Activated CD8-positive, alpha-beta memory T cell treated with anti-CD3 and anti-CD28 coated beads, Interleukin-2, amount 50 U/mL, for 1 hour (primary cell): Measurements from ENCODE around the gene PIPOX.

Experiments used
- DNase-seq: peaks from one replicate; pipeline ENCODE4 v3.0.0-alpha.2; 2020; ENCODE audit errors: extremely low read depth

PIPOX gene, protein sequence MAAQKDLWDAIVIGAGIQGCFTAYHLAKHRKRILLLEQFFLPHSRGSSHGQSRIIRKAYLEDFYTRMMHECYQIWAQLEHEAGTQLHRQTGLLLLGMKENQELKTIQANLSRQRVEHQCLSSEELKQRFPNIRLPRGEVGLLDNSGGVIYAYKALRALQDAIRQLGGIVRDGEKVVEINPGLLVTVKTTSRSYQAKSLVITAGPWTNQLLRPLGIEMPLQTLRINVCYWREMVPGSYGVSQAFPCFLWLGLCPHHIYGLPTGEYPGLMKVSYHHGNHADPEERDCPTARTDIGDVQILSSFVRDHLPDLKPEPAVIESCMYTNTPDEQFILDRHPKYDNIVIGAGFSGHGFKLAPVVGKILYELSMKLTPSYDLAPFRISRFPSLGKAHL

DNA sequence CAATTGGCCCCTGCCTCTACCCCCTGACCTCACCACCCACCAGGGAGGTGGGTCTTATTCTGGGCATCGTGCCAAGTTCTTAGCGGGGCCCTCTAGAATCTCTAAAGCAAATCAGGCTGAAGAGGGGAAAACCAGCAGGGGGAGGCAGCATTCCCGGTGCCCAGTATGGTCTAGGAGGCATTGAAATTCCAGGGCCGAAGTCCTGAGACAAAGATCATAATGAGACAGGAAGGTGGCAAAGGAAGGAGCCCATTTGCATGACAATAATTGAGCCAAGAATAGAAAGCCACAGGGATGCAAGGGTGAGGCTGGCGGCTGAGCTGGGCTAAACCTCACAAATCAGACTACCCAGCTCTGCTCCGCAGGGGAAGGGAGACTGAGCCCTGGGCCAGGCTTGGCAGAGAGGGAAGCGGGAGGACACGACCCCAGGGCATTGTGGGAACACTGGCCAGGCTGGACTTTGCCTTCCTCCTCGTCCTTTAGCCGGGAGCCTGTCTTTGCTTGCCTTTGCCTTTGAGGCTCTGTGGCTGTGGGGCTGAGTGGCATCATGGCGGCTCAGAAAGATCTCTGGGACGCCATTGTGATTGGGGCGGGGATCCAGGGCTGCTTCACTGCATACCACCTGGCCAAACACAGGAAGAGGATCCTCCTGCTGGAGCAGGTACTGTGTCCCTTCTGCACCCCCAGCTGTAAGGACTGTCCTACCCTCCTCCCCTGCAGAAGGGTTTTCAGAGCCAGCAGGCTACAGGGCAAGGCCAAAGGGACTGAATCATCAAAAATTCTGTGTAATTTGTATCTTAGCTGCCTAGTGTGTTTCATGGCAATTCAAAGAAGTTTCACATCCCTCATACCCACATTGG lies at the start of gene PIPOX:
Gene PIPOX (plus strand): TSS at position 463 of the 860 bp plus-strand sequence. CDS start 85 bp downstream, at position 548.
- DNase-seq, result no peak

DNA sequence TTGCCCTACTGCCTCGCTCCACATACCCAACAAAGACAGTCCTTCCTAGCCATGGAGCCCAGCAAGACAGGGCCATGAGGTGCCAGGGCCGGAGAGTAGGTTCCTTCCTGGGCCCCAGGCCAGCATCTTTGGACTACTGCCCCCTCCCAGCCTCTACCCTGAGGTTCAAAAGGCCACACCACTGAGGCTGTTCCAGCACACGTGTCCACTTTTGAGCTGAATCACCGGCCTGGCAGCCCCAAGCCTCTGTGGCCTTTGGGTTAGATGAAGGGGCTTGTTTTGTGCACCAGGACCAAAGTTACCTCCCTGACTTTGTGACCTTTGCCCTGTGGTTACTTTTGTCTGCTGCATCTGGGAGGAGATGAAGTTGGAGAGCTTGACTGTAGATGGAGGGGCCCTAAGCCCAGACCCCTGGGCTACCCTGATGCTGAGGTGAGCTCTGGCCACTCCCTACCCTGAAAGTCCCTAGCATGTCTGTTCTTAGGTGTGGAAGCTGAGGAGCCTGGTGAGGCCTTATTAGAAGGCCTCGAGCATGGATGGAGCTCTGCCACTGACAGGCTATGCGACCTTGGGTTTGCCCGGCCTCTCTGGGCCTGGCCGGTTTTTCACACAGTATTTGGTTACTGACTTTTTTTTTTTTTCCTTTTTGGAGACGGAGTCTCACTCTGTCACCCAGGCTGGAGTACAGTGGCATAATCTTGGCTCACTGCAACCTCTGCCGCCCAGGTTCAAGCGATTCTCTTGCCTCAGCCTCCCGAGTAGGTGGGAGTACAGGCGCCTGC lies 49.1 kb upstream of the PIPOX start:
- no peak for DNase-seq

DNA sequence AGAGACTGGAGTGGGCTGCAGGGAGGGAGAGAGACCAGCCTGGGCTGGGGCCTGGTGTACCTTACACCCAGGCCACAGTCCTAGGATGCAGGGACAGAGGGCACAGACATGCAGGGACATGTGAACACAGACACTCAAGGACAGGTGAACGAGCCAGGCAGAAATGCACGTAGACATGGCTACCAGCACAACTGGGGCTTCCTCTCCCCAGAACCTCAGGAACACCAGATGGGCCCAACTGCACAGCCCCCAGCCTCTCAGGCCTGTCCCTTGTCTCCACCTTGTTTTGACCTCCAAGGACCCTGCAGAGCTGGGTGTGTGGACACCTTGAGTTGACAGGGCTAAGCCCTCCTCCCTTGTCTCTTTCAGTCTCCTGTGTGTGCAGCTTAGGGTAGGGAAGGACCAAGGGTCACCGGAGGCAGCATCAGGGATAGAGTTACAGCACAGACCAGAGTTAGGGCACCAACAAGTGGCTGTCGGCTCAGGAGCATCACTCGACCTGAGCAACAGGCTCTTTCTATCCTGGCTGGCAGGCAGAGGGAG lies 46.3 kb upstream of the PIPOX start:
- no peak for DNase-seq

DNA sequence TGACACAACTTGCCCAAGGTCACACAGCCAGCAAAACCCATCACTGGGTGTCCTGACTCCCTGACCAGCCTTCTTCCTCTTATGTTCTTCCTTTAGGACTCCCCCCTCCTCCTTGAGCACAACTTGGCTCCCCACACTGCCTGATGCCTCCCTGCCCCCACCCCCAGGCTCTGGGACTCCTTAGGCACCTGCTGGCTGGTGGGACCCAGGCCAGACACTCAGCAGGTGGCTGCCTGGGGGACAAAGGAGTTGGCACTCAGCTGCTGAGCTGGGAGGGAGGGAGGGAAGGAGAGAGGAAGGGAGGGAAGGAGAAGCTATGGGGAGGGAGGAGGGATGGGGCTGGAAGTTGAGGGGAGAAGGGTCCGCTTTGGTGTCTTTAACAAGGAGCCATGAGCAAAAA lies 45.1 kb upstream of the PIPOX start:
- DNase-seq, result no peak

DNA sequence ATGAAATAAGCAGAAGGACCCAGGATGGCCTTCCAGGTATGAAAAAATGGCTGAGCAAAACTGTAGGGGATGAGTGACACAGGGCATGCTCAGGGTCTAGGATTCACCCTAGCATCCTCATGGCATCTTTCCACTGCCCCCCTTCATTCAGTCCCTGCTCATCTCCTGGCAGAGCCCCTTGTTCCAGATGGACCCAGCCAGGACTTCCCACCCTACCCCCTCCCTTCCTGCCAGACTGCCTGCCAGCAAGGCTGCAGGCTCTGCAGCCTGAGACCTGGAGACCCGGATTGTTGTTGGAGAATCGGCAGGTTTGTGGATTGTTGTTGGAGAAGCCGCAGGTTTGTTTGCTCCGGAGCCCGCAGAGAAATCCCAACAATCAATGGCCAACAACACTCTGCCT lies 43.7 kb upstream of the PIPOX start:
- no peak for DNase-seq

DNA sequence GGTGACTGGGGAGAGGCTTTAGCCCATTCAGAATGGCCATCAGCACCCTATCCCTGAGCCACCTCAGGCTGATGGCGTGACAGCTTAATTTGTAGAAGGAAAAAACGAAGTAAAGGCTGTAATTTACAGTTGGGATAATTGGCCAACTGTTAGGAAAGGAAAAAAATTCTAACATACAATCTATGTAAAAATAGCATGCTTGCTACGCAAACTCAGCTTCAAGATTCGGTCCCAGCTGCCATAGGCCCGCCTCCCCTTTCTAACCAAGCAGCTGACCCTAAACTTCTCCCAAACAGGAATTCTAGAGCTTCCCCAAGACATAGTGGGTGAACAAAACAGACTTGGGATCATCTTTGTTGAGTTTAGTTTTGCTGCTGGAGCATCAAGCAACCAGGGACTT lies 42.0 kb upstream of the PIPOX start:
- DNase-seq, result no peak

DNA sequence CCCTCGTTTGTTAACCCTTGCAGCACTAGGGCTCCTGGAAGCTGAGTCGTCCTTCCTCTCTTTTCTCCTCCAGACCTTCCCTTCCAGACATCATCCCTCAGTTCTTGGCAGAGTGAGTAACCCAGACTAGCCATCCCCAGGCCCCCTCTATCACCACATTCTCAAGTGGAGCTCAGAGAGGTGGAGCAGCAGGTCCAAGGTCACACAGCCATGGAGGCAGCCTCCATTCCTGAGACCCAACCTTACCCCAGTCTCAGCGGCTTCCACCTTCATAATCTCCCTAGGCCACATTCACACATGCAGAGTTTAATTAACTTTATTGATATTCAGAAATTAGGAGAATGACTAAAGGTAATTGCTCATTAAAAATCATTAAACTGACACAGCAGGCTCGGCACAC lies 40.1 kb upstream of the PIPOX start:
- DNase-seq, result no peak

DNA sequence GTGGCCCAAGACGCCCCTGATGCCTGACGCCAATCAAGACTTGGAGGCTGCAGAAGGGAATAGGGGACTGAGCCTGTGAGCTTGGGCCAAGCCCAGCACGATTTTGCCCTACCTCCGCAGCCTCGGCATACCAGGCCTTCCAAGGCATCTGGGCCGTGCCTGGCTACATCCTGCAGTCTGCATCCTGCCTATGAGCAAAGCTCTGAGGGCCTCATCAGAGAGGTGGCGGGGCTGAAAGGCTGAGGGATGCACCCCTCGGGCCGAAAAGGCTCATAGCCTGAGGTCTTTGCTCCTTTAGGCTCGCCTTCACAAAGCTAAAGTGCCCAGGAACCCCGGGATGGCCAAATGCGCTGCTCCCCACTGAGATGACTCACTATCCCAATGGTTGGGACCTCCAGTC lies 39.7 kb upstream of the PIPOX start:
- no peak for DNase-seq

DNA sequence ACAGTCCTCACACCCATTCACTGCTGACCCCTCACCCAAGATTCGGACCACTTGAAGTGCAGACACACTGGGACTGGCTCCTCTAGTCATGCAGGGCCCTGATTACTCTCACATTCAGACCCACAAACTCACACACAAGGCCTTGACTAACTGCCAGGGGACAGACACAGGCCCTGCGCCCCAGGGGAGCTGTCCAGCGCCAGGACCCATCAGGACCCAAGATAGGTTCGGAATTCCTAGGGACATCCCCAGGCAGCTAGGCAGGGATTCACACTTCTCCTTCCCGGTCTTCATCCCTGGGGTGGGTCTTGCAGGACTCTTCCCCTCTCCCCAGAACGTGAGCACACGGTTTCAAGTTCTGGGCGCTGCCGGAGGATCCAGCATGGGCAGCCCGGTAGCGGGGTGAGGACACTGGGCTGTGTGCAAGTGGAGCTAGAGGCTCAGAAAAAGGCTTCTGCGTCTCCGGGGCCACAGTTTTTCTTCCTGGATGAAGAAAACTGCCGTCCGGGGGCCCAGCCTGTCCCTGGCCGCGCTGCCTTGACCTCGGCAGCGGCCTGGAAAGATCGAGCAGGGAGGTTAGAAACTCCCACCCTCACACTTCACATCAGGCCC lies 38.8 kb upstream of the PIPOX start:
- no peak for DNase-seq

DNA sequence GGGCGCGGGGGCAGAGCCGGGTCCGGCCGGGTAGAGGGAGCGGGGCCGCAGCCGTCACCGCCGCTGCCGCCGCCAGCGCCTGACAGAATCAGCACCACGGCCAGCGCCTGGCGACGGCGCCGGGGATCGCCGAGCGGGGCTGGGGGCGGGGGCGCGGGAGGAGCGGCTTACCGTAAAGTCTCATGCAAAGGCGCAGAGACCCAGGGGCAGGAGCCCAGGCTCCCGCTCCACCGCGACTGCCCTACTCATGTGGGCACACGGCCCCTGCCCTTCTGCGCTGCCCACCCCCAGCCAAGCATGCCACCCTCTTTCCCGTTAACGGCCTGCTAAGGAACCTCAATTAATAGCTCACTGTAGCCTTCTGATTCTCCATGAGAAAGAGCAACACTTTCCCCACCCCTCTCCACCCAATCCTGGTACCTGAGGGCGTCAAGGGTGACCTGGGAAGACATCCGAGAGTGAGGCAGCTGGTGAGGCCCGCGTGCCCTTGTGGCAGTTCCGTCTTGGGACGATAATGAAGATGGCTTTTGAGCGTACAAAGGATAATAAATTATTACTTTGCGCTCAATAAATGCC lies 36.9 kb upstream of the PIPOX start, which contains the start of gene SEZ6:
Gene SEZ6 (minus strand): TSS at position 98 of the 576 bp plus-strand sequence. CDS start 164 bp downstream, outside the sequence.
- DNase-seq, result no peak

DNA sequence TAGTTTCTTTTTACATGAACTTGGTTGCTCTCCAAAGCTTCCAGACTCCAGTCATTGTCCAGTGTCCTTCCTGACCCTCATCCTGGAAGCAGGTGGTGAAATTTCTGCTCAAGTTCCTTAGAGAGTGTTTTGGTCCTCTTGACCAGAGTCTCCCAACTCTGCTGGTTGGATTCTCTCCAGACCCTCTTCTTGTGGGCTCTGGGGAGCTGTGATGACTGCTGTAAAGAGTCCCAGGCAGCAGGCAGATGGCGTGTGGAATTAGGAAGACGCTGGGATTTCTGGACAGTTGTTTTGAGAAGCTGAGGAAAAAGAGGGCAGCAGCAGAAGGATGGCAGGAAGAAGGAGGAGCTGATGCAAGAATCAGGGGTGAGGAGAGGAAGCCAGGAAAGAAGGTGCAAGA lies 35.5 kb upstream of the PIPOX start:
- no peak for DNase-seq

DNA sequence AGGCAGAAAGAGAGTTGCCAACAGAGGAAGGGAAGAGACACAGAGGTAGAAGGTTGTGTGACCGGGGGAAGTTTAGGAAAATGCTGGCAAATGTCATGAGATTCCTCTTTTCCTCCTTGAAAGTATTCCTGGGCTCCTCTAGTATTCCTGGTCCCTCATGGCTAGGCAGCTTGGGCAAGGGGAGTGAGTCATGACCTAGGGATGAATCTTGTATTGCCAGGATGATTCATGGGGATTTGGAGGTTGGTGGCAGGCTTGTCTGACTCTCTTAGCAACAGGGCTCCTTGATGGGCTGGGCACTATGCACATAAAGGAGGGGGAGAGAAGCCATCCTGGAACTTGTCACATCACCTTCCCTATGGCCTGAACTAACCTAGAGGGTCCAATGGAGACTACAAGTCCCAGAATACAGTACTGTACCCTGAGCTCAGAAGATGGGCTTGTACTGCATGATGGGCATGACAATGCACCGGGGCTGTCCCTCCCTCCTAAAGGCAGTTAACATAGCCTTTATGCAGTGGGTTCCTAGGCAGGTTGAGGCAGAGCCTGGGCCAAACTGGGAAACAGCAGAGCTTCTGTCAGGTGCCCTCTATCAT lies 35.0 kb upstream of the PIPOX start:
- DNase-seq, result no peak

DNA sequence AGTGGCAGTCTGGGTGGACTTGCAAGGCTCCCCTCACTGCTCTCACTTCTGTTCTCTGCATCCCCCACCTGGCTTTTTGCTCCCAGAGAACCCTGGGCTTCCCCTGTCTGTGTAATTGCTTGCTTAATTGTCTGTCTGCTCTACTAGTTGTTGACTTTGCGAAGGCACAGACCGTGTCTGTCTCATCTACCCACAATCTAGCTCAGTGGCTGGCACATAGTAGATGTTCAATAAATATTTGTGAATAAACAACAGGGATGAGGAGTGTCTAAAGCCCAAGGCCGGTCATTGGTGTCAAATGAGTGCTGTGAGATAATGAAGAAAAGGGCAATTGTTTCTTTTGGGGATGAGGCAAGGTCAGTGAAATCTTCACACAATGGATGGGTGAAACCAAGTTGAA lies 34.4 kb upstream of the PIPOX start:
- no peak for DNase-seq

DNA sequence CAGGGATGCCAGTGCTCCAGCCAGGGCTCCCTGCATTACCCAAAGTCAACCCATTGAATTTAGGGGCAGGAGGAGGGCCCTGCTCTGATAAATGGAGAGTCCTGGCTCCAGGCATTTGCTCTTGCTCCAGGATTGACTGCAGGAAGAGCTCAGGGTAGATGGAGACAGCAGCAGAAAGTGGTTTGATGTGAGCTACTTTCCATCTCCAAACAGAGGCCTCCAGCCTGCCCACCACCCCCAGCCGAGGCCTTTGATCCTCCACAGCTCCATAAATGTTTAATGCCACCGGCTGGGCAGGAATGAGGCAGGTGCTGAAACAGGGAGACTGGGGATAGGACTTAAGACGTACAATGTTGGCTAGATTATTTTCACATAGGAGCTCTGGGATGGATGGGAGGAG lies 32.8 kb upstream of the PIPOX start:
- no peak for DNase-seq

DNA sequence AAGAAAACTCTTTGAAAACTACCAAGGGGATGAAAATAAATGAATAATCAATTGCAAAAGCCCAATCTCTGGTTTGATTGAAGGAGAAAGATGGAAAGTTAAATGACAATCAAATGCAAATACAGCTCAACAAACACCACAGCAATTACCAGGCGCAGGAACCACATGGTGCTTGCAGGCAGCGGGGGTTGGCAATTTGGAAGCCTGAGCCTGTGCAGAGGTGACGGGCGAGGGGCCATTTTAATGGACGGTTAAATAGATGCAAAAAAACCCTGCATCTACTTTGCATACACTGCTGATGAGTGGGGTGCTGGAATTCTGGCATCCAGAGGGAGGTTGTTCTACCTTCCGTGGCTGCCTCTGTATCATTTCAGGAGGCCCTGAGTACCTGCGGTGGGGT lies 32.4 kb upstream of the PIPOX start:
- no peak for DNase-seq

DNA sequence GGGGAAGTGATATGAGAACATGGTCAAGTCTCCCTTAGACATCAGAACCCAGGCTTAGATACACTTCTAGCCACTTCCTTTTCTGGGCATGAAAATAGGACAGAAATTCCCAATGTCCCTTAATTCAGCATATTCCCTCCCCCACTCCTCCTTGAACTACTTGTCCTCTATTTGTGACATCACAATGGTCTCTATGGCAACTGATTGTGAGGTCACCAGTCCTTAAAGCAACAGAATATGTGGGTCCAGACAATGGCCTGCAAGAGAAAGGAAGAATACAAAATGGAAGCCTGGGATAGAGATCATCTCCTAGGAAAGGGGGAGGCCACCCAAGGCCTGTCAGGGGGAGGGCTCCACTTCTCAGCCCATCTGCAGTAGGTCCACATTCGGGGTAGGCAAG lies 30.4 kb upstream of the PIPOX start:
- no peak for DNase-seq

DNA sequence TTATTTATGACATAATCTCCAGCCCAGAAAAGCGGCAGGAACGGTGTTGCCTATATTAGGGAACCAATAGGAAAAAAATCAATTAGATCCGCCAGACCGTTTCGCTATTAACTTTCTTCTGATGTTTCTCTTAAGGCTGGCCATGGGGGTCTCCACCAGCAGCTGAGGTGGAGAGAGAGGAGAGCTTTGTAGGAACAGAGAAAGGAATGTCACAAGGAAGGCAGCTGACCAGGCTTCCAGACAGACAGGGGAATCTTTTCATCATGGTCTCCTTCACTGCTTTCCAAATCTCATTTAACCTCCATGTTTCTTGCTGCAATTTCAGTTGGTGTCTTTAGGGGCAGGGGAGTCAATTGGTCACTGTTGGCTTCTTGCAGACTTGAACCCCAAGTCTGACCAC lies 28.2 kb upstream of the PIPOX start:
- DNase-seq, result no peak

DNA sequence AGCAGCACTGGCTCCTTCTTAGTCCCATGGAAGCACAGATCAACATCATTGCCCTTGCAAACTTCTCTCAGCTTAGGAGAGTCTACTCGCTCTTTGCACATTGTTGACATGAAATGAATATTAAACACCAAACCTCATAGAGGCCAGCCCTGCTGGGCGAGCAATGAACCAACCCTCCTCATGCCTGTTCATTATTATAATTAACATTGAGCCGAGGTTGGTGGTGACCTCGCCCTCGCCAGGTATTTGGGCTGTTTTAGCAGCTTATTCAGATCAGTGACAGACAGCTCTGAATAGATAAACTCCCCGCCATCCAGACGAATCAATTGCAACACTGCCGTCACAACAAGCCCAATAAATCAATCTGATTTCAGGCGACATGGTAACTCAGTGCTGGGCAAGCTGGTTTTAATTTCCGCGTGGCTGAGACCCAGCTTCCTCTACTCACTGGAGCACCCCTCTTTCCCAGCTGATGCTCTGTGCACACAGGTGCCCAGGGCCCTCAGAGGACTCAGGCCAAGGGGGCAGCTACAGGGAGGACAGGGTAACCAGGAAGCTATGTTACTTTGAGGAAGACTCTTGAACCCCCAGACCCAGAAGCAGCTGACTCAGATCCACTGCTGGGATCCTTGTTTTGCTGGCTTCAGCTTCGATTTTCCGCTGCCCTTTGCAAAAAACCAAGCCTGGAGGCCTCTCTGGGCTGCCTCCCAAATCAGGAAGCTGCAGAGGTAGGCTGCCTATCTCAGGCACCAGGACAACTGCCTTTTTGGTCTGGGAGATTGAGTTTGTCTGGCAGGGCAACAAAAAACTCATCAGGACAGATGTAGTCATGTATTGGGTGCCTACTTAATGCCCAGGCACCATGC lies 26.4 kb upstream of the PIPOX start:
- no peak for DNase-seq

DNA sequence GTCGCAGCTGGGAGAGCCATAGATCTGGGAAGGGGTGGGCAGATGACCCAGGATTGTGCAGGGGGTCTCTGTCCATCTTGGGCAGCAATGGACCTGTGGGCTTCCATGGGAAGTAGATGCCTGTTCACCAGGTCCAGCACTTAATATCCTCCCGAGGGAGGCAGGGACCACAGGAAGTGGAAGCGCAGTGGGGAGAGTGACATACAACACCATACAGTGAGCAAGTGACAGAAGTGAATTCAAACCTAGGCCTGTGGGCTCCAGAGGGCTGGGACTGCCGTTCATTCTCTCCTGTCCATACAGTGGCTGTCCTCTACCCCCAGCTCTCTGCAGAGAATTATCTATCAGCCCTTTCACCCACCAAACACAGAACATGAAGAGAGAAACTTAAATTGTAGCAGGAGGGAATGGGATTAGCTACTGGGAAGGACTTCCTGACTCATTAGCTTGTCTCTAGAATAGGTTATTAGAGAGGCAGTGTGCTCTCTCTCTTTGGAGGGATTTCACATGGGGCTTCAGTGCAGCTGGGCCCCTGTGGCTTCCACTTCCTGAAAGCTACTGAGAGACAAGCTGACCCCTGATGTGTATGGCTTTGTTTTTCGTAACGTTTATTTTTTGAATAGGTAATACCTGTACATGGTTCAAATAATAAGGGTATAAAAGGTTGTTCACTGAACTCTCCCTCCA lies 24.0 kb upstream of the PIPOX start:
- DNase-seq, result no peak
